HepG2 (cell line): Measurements from ENCODE around the gene SPRYD3. TPM values are rescaled to one million over a fixed set of nuclear protein-coding genes. Genes with fewer than 3 reads are reported as not detected.

ENCODE experiments used
- ARHGAP35 ChIP-seq: sonication (generic); formaldehyde crosslinking; IDR thresholded peaks from 2 replicates; pipeline ENCODE4 v1.9.0; 2022; ENCODE audit warnings: mild to moderate bottlenecking, inconsistent platforms, moderate library complexity, missing genetic modification reagents, borderline replicate concordance
- CENPX ChIP-seq: sonication (generic); formaldehyde crosslinking; IDR thresholded peaks from 2 replicates; pipeline ENCODE4 v1.9.0; 2021; ENCODE audit warnings: mild to moderate bottlenecking, missing genetic modification reagents, moderate library complexity
- ELF4 ChIP-seq: sonication (generic); formaldehyde crosslinking; IDR thresholded peaks from 2 replicates; pipeline ENCODE4 v1.5.0; 2020; ENCODE audit warnings: missing genetic modification reagents, mild to moderate bottlenecking, moderate library complexity, borderline replicate concordance
- HMG20A ChIP-seq: IDR thresholded peaks from 2 replicates; pipeline ENCODE4 v1.6.1; 2016; ENCODE audit warnings: borderline replicate concordance
- NR2F1 ChIP-seq, 2 experiments: fragments of 450-650 bp in 1 of 2; formaldehyde crosslinking in 1 of 2; IDR thresholded peaks; 2 replicates each; pipeline versions ENCODE4 v1.5.0 to v1.6.1; 2016 to 2020; ENCODE audit warnings: mild to moderate bottlenecking in 1 of 2, missing compliant biosample characterization in 1 of 2, missing genetic modification reagents in 1 of 2, moderate library complexity in 1 of 2
- POLR2A ChIP-seq, 2 experiments: IDR thresholded peaks; 2 replicates each; pipeline ENCODE4 v1.6.1; 2011; ENCODE audit warnings: low read depth in 2 of 2, low read length in 2 of 2, mild to moderate bottlenecking in 1 of 2, moderate library complexity in 1 of 2; ENCODE audit not compliant: insufficient read depth in 1 of 2
- ZNF205 ChIP-seq: IDR thresholded peaks from 2 replicates; pipeline ENCODE4 v1.6.1; 2018; ENCODE audit warnings: missing biosample characterization, missing genetic modification reagents
- ZNF781 ChIP-seq: sonication (generic); formaldehyde crosslinking; IDR thresholded peaks from 2 replicates; pipeline ENCODE4 v1.5.1; 2020; ENCODE audit warnings: borderline replicate concordance, mild to moderate bottlenecking, missing genetic modification reagents; ENCODE audit errors: not compliant biosample characterization
- ZNF883 ChIP-seq: sonication (generic); formaldehyde crosslinking; IDR thresholded peaks from 2 replicates; pipeline ENCODE4 v1.5.1; 2020; ENCODE audit warnings: mild to moderate bottlenecking, missing genetic modification reagents; ENCODE audit errors: not compliant biosample characterization
- ZNF891 ChIP-seq: sonication (generic); formaldehyde crosslinking; IDR thresholded peaks from 2 replicates; pipeline ENCODE4 v1.5.0; 2020; ENCODE audit warnings: mild to moderate bottlenecking, missing genetic modification reagents
- ZSCAN30 ChIP-seq: sonication (generic); formaldehyde crosslinking; IDR thresholded peaks from 2 replicates; pipeline ENCODE4 v1.5.0; 2020; ENCODE audit warnings: mild to moderate bottlenecking, missing genetic modification reagents
- polyA plus RNA-seq, 8 experiments: library from polyadenylated mRNA; depleted of rRNA in 3 of 8; stranded (reverse) in 7 of 8; unstranded in 1 of 8; fragments of >200 nt; fragmentation: Illumina TruSeq in 4 of 8; extraction: Trizol in 4 of 8; gene quantifications; 2 replicates each; pipeline versions ENCODE4 v1.2.1 to v1.2.3, GENCODE V29; 2011 to 2016; ENCODE audit warnings: low read depth in 4 of 8, missing spikeins in 1 of 8, mixed read lengths in 1 of 8; ENCODE audit not compliant: insufficient read depth in 1 of 8
- total RNA-seq, 5 experiments: library from RNA; depleted of rRNA; stranded (reverse); fragments of >200 nt; fragmentation: Illumina TruSeq; extraction: Trizol; gene quantifications; 2 replicates each; pipeline ENCODE4 v1.2.3, GENCODE V29; 2016; ENCODE audit warnings: low read depth in 1 of 5
- TF ChIP-seq, protein P1 (sequence below): sonication (generic); formaldehyde crosslinking; IDR thresholded peaks from 2 replicates; pipeline ENCODE4 v1.4.0; 2020; ENCODE audit warnings: mild to moderate bottlenecking, missing genetic modification reagents
- TF ChIP-seq, protein P2 (sequence below): sonication (generic); formaldehyde crosslinking; IDR thresholded peaks from 2 replicates; pipeline ENCODE4 v1.4.0; 2020; ENCODE audit warnings: missing genetic modification reagents; ENCODE audit errors: not compliant biosample characterization
- TF ChIP-seq, protein P3 (sequence below): sonication (generic); formaldehyde crosslinking; IDR thresholded peaks from 2 replicates; pipeline ENCODE4 v1.4.0; 2020; ENCODE audit warnings: mild to moderate bottlenecking, missing genetic modification reagents
- TF ChIP-seq, protein P4 (sequence below): sonication (generic); formaldehyde crosslinking; IDR thresholded peaks from 2 replicates; pipeline ENCODE4 v1.5.1; 2020; ENCODE audit warnings: missing genetic modification reagents, mild to moderate bottlenecking, borderline replicate concordance
- TF ChIP-seq, protein P5 (sequence below): sonication (generic); formaldehyde crosslinking; IDR thresholded peaks from 2 replicates; pipeline ENCODE4 v1.9.0; 2021; ENCODE audit warnings: mild to moderate bottlenecking, missing genetic modification reagents

SPRYD3 gene
- total and polyA plus RNA-seq, 2 of the 13 experiments (the other 11 are each of a cell fraction or from before 2014, with no cell fraction given): 9.0 to 9.2 TPM

DNA sequence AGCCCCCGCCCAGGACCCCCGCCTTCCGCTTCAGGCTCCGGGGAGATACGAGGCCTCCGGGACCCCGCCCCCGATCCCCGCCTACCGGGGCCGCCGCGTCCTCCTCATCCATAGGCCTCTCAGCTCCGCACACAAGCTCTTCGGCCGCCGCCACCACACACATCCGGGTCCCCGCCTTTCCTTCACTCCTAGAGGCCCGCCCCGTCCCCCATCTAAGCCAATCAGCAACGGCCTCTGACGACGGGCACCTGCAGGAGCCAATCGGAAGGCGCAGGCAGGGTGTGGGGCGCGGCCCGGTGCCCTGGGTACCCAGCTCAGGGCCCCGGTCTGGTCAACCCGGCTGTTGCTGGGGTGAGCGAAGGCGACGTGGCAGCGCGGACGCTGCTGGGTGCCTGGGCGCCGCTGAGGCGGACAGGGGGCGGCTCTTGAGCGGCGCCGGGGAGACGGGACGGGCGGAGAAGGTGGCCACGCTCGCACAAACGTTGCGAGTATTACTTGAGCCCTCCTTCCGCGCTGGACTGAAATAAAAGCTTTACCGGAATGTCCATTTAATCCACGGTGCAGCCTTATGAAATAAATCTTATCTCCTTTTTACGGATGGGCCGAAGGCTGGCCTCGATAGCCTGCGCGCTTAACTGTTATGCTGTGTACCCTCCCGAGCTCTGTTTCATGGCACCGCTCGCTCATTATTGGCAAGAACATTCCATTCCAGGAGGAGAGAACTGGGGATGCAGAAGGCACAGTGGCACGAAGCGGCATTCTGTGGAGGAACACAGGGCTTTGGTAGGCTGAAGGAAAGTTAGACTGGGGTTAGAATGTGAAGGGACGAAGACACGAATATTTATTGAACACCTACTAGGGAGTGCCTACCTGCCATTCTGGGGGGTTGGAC lies at the start of gene SPRYD3 (continued):
- TF ChIP-seq, protein P1, sequence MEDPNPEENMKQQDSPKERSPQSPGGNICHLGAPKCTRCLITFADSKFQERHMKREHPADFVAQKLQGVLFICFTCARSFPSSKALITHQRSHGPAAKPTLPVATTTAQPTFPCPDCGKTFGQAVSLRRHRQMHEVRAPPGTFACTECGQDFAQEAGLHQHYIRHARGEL (CRISPR knock-in tag): no peak
- peak; percentile 84 for TF ChIP-seq ZNF205 (CRISPR knock-in tag)
- TF ChIP-seq POLR2A (IDR thresholded peaks at IDR 0.05; ENCODE audit: insufficient read depth in 1 of 2, low read depth in 2 of 2, low read length in 2 of 2): peak; percentile 83 to 95
- TF ChIP-seq, protein P2, sequence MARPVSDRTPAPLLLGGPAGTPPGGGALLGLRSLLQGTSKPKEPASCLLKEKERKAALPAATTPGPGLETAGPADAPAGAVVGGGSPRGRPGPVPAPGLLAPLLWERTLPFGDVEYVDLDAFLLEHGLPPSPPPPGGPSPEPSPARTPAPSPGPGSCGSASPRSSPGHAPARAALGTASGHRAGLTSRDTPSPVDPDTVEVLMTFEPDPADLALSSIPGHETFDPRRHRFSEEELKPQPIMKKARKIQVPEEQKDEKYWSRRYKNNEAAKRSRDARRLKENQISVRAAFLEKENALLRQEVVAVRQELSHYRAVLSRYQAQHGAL (CRISPR knock-in tag): no peak
- TF ChIP-seq ZNF883 (CRISPR knock-in tag): peak; percentile 76
- TF ChIP-seq, protein P3, sequence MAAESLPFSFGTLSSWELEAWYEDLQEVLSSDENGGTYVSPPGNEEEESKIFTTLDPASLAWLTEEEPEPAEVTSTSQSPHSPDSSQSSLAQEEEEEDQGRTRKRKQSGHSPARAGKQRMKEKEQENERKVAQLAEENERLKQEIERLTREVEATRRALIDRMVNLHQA: no peak
- peak; percentile 56 for TF ChIP-seq ZNF781 (CRISPR knock-in tag)
- peak; percentile 9; the same call in 1 of the 2 replicates for TF ChIP-seq HMG20A
- TF ChIP-seq ELF4 (CRISPR knock-in tag): no peak
- no peak for TF ChIP-seq ZNF891 (CRISPR knock-in tag)
- TF ChIP-seq NR2F1 (CRISPR knock-in tag; IDR thresholded peaks at IDR 0.05): no peak
- no peak for TF ChIP-seq CENPX (CRISPR knock-in tag)
- peak; percentile 30; the same call in 1 of the 2 replicates for TF ChIP-seq ARHGAP35 (CRISPR knock-in tag)
- TF ChIP-seq, protein P4, sequence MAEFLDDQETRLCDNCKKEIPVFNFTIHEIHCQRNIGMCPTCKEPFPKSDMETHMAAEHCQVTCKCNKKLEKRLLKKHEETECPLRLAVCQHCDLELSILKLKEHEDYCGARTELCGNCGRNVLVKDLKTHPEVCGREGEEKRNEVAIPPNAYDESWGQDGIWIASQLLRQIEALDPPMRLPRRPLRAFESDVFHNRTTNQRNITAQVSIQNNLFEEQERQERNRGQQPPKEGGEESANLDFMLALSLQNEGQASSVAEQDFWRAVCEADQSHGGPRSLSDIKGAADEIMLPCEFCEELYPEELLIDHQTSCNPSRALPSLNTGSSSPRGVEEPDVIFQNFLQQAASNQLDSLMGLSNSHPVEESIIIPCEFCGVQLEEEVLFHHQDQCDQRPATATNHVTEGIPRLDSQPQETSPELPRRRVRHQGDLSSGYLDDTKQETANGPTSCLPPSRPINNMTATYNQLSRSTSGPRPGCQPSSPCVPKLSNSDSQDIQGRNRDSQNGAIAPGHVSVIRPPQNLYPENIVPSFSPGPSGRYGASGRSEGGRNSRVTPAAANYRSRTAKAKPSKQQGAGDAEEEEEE: no peak
- TF ChIP-seq, protein P5, sequence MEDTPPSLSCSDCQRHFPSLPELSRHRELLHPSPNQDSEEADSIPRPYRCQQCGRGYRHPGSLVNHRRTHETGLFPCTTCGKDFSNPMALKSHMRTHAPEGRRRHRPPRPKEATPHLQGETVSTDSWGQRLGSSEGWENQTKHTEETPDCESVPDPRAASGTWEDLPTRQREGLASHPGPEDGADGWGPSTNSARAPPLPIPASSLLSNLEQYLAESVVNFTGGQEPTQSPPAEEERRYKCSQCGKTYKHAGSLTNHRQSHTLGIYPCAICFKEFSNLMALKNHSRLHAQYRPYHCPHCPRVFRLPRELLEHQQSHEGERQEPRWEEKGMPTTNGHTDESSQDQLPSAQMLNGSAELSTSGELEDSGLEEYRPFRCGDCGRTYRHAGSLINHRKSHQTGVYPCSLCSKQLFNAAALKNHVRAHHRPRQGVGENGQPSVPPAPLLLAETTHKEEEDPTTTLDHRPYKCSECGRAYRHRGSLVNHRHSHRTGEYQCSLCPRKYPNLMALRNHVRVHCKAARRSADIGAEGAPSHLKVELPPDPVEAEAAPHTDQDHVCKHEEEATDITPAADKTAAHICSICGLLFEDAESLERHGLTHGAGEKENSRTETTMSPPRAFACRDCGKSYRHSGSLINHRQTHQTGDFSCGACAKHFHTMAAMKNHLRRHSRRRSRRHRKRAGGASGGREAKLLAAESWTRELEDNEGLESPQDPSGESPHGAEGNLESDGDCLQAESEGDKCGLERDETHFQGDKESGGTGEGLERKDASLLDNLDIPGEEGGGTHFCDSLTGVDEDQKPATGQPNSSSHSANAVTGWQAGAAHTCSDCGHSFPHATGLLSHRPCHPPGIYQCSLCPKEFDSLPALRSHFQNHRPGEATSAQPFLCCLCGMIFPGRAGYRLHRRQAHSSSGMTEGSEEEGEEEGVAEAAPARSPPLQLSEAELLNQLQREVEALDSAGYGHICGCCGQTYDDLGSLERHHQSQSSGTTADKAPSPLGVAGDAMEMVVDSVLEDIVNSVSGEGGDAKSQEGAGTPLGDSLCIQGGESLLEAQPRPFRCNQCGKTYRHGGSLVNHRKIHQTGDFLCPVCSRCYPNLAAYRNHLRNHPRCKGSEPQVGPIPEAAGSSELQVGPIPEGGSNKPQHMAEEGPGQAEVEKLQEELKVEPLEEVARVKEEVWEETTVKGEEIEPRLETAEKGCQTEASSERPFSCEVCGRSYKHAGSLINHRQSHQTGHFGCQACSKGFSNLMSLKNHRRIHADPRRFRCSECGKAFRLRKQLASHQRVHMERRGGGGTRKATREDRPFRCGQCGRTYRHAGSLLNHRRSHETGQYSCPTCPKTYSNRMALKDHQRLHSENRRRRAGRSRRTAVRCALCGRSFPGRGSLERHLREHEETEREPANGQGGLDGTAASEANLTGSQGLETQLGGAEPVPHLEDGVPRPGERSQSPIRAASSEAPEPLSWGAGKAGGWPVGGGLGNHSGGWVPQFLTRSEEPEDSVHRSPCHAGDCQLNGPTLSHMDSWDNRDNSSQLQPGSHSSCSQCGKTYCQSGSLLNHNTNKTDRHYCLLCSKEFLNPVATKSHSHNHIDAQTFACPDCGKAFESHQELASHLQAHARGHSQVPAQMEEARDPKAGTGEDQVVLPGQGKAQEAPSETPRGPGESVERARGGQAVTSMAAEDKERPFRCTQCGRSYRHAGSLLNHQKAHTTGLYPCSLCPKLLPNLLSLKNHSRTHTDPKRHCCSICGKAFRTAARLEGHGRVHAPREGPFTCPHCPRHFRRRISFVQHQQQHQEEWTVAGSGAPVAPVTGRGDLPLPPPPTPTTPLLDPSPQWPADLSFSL (CRISPR knock-in tag): 0 out of 2 replicates have a peak, but pooled peaks have one; percentile 45
- no peak for TF ChIP-seq ZSCAN30 (CRISPR knock-in tag)
